GM18511 (cell line): Measurements from ENCODE around the gene RBM26.
"Not testable (repeated sequence)": the region's sequence is repeated elsewhere in the genome, so short reads cannot be mapped to it uniquely, and the experiment has no call there.

Source experiments
- ATAC-seq: cut with Tn5 transposase; IDR thresholded peaks from one replicate; pipeline ENCODE4 v1.9.1; 2021; ENCODE audit warnings: mild to moderate bottlenecking, moderate library complexity; ENCODE audit not compliant: unreplicated experiment

The RBM26 gene

GRCh38 chr13:79283742-79284141 is 122.3 kb downstream of the RBM26 start:
- ATAC-seq, result no peak

- no peak for ATAC-seq
These were observed 123.1 kb downstream of the RBM26 start for GRCh38 chr13:79282976-79283375.

- ATAC-seq, result no peak
These were observed 123.5 kb downstream of the RBM26 start for GRCh38 chr13:79282508-79282907.

GRCh38 chr13:79281339-79281747 is 124.7 kb downstream of the RBM26 start:
- ATAC-seq, result no peak

DNA sequence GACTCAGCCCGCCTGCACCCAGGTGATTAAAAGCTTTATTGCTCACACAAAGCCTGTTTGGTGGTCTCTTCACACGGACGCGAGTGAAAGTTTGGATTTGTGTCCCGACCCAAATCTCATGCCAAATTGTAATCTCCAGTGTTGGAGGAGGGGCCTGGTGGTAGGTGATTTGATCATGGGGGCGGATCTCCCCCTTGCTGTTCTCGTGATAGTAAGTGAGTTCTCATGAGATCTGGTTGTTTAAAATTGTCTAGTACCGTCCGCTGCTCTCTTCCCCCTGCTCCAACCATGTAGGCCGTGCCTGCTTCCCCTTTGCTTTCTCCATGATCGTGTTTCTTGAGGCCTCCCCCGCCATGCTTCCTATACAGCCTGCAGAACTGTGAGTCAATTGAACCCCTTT is 126.3 kb downstream of the RBM26 start:
- ATAC-seq, result not testable (repeated sequence)

- ATAC-seq, result no peak
These were observed 133.0 kb downstream of the RBM26 start for GRCh38 chr13:79273045-79273444.

DNA sequence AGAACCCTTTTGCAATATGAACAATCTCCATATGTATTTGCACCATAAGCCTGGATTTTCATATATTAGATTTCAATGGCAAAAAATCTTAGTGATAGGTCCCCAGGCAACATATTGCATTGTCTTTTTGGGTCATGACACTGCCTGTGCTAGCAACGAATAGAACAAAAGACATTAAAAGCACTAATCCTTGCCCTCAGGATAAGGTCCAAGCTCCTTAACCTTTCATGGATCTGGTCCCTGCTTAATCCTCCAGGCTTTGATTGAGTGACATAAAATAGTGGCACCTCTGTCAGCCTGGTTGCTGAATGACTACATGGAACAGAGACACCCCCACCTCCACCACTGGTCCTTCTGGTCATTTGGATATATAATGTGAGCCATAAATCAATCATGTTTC is 134.4 kb downstream of the RBM26 start:
- no peak for ATAC-seq

DNA sequence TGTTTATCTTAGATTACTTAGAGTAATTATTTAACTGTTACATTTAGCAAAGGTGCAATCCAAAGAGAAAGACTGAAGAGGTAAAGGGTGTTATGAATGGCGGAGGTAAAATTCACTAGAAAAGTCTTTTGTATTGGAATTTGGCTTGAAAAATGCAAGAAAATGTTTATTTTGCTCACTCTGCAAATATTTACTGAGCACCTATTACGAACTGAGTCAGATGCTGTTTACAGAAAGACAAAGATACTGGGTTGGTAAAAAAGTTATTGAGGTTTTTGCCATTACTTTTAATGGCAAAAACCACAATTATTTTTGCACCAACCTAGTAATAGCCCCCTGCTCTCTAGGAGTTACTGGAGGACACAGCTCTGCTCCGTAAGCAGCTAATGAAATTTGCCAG is 135.2 kb downstream of the RBM26 start:
- no peak for ATAC-seq
